Prostate gland (tissue), 2 donors: ENCODE results near the gene HMCES. TPM values are rescaled to one million over a fixed set of nuclear protein-coding genes. Genes with fewer than 3 reads are reported as not detected.

Experiments
- DNase-seq: peaks from one replicate; pipeline ENCODE4 v3.0.0-alpha.2; 2019; ENCODE audit warnings: low spot score
- H3K27ac ChIP-seq, 2 donors: fragments of 200-600 bp; sonication (generic); 2 replicates each; pipeline ENCODE4 v1.5.1; 2017 to 2019
- H3K27me3 ChIP-seq: fragments of 200-600 bp; sonication (generic); replicated peaks from 2 replicates; pipeline ENCODE4 v1.5.1; 2019; ENCODE audit not compliant: insufficient read depth
- H3K36me3 ChIP-seq, 2 donors: fragments of 200-600 bp; sonication (generic); 1 replicate in 1 of 2; 2 replicates in 1 of 2; pipeline versions ENCODE4 v1.5.1 to v1.8.1; 2017 to 2019
- H3K4me1 ChIP-seq: fragments of 200-600 bp; sonication (generic); replicated peaks from 2 replicates; pipeline ENCODE4 v1.5.1; 2019
- H3K4me3 ChIP-seq, 2 donors: fragments of 200-600 bp; sonication (generic); 2 replicates each; pipeline ENCODE4 v1.5.1; 2017 to 2019
- H3K9me3 ChIP-seq: fragments of 200-600 bp; sonication (generic); 2 replicates; pipeline ENCODE4 v1.5.1; 2017
- POLR2A ChIP-seq: fragments of 450-650 bp; IDR thresholded peaks from one replicate; pipeline ENCODE4 v1.6.1; 2016; ENCODE audit warnings: antibody characterized with exemption, mild to moderate bottlenecking
- POLR2AphosphoS5 ChIP-seq: sonication (generic); formaldehyde crosslinking; IDR thresholded peaks from one replicate; pipeline ENCODE4 v1.6.1; 2017; ENCODE audit warnings: antibody characterized with exemption
- WGBS: methylation state at CpG from one replicate; pipeline ENCODE4 v1.1.5; 2018; 5-methylcytosine and 5-hydroxymethylcytosine counted together
- intact Hi-C: fragments of 100-400 bp; cut with DNase I; formaldehyde crosslinking; loops from one replicate; pipeline ENCODE4 v1.14.2; 2022
- microRNA-seq: library from miRNA; unstranded; fragments of <30 nt; microRNA quantifications from one replicate; pipeline ENCODE4, GENCODE V29; 2016
- small RNA-seq, 2 donors: library from RNA; depleted of rRNA; stranded (forward); fragments of <200 nt; gene quantifications; one replicate each; pipeline ENCODE3, GENCODE V24; 2016
- total RNA-seq, 2 donors: library from RNA; depleted of rRNA; stranded (reverse); fragments of >200 nt; gene quantifications; one replicate each; pipeline ENCODE4 v1.1.0, GENCODE V29; 2016
- TF ChIP-seq, protein P1 (sequence below), 4 experiments: fragments of 200-600 bp in 2 of 4; fragments of 450-650 bp in 2 of 4; sonication (generic) in 2 of 4; IDR thresholded peaks; 1 replicate in 3 of 4; 2 replicates in 1 of 4; pipeline ENCODE4 v1.5.1; 2016 to 2019; ENCODE audit warnings: antibody characterized with exemption in 4 of 4, mild to moderate bottlenecking in 2 of 4, moderate library complexity in 2 of 4

Gene HMCES
- total RNA-seq, 2 donors from 2014 or later, result 29.1 to 34.9 TPM

DNA sequence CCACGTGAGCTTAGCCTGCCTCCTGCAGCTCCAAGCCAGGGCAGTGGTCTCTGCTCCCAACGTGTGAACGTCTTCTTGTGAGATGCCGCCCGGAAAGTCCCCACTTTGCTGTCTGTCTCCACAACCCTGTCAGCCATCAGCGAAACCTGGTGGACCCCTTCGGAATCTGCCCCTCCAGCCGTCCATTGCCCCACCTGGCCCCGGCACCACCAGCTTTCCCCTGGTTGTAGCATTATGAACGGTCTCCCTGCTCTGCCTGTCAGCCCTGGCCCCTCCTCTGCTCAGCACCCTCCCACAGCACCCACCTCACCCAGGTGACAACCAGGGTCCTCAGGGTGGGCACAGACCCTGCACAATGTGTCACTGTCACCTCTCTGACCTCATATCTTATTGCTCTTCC, 71.1 kb downstream of the HMCES start:
- TF ChIP-seq POLR2AphosphoS5, result no peak
- intact Hi-C loops, result no loop called here
- no peak for DNase-seq
- Histone ChIP-seq H3K27ac (no peak overlapping the region), H3K4me1 (no peaks in the 10 kb centered on the region), H3K36me3 (no peaks in the 10 kb centered on the region), H3K4me3 (no peak overlapping the region), H3K9me3 (no peaks in the 10 kb centered on the region), H3K27me3 (no peaks in the 10 kb centered on the region)
- 89% methylated on average over 10 of the region's 10 CpGs for whole genome bisulfite sequencing

DNA sequence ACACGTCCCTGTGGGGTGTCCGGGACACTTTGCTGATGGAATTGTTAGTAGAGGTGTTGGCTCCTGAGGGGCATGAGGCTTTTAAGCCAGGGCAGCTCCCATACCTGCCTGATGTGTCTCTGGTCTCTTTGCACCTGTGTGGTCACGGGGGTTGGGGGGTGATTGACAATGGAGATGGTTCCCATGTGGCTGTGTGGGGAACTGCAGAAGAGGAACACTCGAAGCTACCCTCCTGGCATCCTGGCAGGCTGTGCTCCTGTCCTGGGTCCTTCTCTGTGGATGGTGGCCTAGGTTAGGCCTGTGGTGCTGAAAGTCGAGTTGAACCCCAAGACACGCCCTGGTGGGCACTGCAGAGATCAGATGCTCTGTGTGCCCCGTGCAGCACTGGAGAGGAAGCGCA, 73.4 kb downstream of the HMCES start:
- 61% methylated on average over 8 of the region's 8 CpGs for WGBS
- Histone ChIP-seq H3K27me3 (no peaks in the 10 kb centered on the region), H3K27ac (no peak overlapping the region), H3K36me3 (no peaks in the 10 kb centered on the region), H3K4me1 (no peaks in the 10 kb centered on the region), H3K4me3 (no peak overlapping the region), H3K9me3 (no peaks in the 10 kb centered on the region)
- intact Hi-C loops, result no loop called here
- DNase-seq, result no peak
- TF ChIP-seq, protein P1, sequence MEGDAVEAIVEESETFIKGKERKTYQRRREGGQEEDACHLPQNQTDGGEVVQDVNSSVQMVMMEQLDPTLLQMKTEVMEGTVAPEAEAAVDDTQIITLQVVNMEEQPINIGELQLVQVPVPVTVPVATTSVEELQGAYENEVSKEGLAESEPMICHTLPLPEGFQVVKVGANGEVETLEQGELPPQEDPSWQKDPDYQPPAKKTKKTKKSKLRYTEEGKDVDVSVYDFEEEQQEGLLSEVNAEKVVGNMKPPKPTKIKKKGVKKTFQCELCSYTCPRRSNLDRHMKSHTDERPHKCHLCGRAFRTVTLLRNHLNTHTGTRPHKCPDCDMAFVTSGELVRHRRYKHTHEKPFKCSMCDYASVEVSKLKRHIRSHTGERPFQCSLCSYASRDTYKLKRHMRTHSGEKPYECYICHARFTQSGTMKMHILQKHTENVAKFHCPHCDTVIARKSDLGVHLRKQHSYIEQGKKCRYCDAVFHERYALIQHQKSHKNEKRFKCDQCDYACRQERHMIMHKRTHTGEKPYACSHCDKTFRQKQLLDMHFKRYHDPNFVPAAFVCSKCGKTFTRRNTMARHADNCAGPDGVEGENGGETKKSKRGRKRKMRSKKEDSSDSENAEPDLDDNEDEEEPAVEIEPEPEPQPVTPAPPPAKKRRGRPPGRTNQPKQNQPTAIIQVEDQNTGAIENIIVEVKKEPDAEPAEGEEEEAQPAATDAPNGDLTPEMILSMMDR (IDR thresholded peaks at IDR 0.05), result no peak
- TF ChIP-seq POLR2AphosphoS5 (no peak), POLR2A (no peak)

DNA sequence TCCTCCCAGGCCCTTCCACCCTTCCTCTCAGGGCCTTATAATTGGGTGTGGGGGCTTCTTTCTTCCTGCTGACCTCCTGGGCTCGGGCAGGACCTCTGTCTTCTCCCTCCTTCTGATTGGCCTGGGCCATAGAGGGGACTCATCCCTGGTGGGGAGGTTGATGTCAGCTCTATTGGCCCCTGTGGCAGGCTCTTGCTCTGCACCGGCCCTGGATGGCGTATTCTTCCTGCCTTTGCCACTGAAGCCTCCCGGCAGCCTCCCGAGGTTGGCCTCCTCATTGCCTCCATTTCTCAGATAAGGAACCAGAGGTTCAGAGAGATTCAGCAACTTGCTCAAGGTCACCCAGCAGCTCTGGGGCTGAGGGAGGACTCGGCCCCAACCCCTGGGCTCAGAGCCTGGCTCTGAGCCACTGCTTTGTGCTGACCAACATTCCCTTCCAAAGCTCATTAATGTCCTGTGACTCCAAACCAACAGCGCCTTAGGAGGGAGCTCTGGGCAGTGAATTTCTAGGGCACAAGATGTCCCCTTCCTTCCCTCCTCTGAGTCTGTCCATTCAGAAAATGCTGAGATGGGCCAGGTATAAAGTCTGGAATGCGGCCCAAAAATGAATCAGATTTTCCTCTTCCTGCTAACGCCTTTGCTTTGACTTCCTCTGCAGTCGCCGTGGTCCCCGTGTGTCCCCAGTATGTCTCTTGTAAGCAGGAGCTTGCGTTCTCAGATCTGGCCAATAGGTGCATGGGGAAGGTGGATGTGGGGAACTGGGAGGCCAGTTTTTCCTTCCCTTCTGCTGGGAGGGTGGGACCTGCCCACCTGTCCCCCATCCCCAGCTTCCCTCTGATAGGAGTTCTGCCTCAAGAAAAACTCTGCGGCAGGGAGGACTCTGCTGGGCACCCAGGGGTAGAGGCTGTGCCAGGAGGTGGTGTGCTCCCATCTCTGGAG, 74.2 kb downstream of the HMCES start:
- Histone ChIP-seq H3K27ac (no peak overlapping the region), H3K4me3 (no peak overlapping the region), H3K36me3 (no peaks in the 10 kb centered on the region), H3K27me3 (no peaks in the 10 kb centered on the region), H3K4me1 (no peaks in the 10 kb centered on the region), H3K9me3 (no peaks in the 10 kb centered on the region)
- TF ChIP-seq POLR2AphosphoS5 (no peak), POLR2A (no peak)
- TF ChIP-seq, protein P1 (IDR thresholded peaks at IDR 0.05), result no peak
- 79% methylated on average over 14 of the region's 14 CpGs for WGBS
- intact Hi-C loops, result no loop called here
- no peak for DNase-seq

DNA sequence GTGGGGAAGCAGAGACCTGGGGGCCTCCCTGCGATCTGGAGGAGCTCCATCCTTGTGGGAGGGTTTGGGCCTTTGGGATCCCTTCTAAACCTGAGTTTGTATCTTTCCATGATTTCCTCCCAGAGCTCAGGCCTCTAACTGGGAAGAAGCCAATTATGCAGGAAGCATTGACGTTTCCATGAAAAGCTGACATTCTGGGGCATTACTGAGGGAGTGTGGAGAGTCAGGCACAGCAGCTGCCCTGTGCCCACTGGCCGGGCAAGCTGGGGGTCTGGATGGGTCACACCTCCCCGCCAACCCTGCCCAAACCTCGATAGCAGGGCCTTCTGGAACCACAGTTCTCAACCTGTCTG, 74.9 kb downstream of the HMCES start:
- no peaks in the 10 kb centered on the region for H3K9me3 ChIP-seq
- intact Hi-C loops, result no loop called here
- H3K27ac ChIP-seq, result no peak overlapping the region
- H3K4me1 ChIP-seq, result no peaks in the 10 kb centered on the region
- 74% methylated on average over 5 of the region's 5 CpGs for WGBS
- no peak for DNase-seq
- no peaks in the 10 kb centered on the region for H3K36me3 ChIP-seq
- TF ChIP-seq POLR2AphosphoS5 (no peak), POLR2A (no peak)
- TF ChIP-seq, protein P1 (IDR thresholded peaks at IDR 0.05), result no peak
- no peaks in the 10 kb centered on the region for H3K27me3 ChIP-seq
- no peak overlapping the region for H3K4me3 ChIP-seq

Small RNAs within 50 kb of the gene (microRNA-seq; reads per million reads assigned to microRNA genes)
- 0.42 reads per million for gene MIR6826

Small RNAs within 50 kb of the gene (small RNA-seq; reads per million reads assigned to genes)
- 0 reads per million in 2 donors for gene MIR6826

Other genes starting within 250 kb of the HMCES start
- gene GP9, start 218.1 kb upstream of the HMCES start, total RNA-seq, result not detected
- gene RAB43, start 157.1 kb upstream of the HMCES start, total RNA-seq, result 10 to 100 TPM; 35.9 to 52.3 TPM
- 10 to 100 TPM; 22.3 to 29.1 TPM for gene ISY1, start 117.8 kb upstream of the HMCES start, total RNA-seq
- gene CNBP, start 95.0 kb upstream of the HMCES start, total RNA-seq, result 100 to 1,000 TPM; 339 to 523 TPM
- 100 to 1,000 TPM; 143 to 220 TPM for gene COPG1, start 29.3 kb upstream of the HMCES start, total RNA-seq
- 10 to 100 TPM in 1 of 2 donors, 1 to 10 TPM in 1; 6.2 to 13.7 TPM for gene EFCAB12, start 149.8 kb downstream of the HMCES start, total RNA-seq
- gene MBD4, start 161.1 kb downstream of the HMCES start, total RNA-seq, result 10 to 100 TPM; 20.6 to 34.0 TPM
- gene IFT122, start 161.4 kb downstream of the HMCES start, total RNA-seq, result 10 to 100 TPM; 60.8 to 91.3 TPM
- gene RHO, start 249.8 kb downstream of the HMCES start, total RNA-seq, result under 1 TPM in 1 of 2 donors, not detected in 1; 0.23 TPM